Neural progenitor cell (in vitro differentiated cells): ENCODE measurements around the gene COL15A1.

Source experiments
- EZH2 ChIP-seq: fragments of 200-600 bp; sonication (generic); IDR thresholded peaks from 2 replicates; pipeline ENCODE4 v1.6.1; 2017; ENCODE audit warnings: antibody characterized with exemption, mild to moderate bottlenecking, moderate library complexity
- EZH2phosphoT487 ChIP-seq: fragments of 200-600 bp; sonication (generic); IDR thresholded peaks from 2 replicates; pipeline ENCODE4 v1.6.1; 2017; ENCODE audit warnings: antibody characterized with exemption
- TF ChIP-seq, protein P1 (sequence below): fragments of 200-600 bp; sonication (generic); IDR thresholded peaks from 2 replicates; pipeline ENCODE4 v1.5.1; 2017; ENCODE audit warnings: antibody characterized with exemption, mild to moderate bottlenecking

- TF ChIP-seq, protein P1, sequence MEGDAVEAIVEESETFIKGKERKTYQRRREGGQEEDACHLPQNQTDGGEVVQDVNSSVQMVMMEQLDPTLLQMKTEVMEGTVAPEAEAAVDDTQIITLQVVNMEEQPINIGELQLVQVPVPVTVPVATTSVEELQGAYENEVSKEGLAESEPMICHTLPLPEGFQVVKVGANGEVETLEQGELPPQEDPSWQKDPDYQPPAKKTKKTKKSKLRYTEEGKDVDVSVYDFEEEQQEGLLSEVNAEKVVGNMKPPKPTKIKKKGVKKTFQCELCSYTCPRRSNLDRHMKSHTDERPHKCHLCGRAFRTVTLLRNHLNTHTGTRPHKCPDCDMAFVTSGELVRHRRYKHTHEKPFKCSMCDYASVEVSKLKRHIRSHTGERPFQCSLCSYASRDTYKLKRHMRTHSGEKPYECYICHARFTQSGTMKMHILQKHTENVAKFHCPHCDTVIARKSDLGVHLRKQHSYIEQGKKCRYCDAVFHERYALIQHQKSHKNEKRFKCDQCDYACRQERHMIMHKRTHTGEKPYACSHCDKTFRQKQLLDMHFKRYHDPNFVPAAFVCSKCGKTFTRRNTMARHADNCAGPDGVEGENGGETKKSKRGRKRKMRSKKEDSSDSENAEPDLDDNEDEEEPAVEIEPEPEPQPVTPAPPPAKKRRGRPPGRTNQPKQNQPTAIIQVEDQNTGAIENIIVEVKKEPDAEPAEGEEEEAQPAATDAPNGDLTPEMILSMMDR, result no peak
- no peak for TF ChIP-seq EZH2phosphoT487
- no peak for TF ChIP-seq EZH2
Observed at GRCh38 chr9:98949565-98949964, 5.9 kb downstream of the COL15A1 start.
